Erythroblast (primary cell): Measurements from ENCODE around the gene CCDC92.

Experiments used
- DNase-seq, 2 experiments: peaks; one replicate each; lab custom pipeline; 2025; lab: John Stamatoyannopoulos, UW
- GATA1 ChIP-seq: IDR thresholded peaks from 2 replicates; pipeline ENCODE4 v1.6.1; 2011; ENCODE audit warnings: low read depth, mild to moderate bottlenecking, control low read depth, low read length, moderate library complexity
- POLR2A ChIP-seq: IDR thresholded peaks from 2 replicates; pipeline ENCODE4 v1.6.1; 2011; ENCODE audit warnings: mild to moderate bottlenecking, low read length

Gene CCDC92

DNA sequence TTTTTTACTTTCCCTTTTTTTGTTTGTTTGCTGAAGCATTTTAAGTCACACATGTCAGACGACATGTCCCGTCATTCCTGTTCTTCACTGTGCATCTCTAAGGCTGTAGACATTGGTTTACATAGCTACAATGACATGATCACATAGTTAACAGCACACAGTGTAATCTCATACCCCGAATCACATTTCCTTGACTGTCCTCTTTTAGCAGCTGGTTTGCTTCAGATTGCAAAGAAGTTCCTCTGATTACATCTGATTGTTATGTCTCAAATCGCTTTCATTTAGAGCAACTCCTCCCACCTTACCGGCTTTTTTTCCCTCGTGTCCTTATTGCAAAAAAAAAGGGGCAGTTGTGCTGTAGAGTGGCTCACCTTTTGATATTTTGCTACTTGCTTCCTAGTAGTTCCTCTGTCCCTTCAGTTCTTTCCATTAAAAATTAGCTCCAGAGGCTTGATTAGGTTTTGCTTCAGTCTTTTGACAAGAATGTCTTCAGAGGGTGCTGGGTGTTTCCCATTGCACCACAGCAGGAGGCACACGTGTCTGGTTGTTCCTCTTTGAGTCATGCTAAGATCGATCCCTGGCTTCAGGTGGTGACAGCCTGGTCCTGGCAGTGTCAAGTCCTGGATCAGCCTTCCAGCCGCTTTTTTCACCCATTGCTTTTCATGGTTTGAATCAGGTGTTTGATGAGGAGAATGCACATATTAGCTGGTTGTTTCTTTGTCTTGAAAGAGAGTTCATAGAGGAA, 35.4 kb upstream of the CCDC92 start:
- DNase-seq, result no peak
- TF ChIP-seq POLR2A, result no peak
- TF ChIP-seq GATA1, result no peak

GRCh38 chr12:124006846-124007713, 34.4 kb upstream of the CCDC92 start:
- TF ChIP-seq POLR2A (no peak), GATA1 (no peak)

DNA sequence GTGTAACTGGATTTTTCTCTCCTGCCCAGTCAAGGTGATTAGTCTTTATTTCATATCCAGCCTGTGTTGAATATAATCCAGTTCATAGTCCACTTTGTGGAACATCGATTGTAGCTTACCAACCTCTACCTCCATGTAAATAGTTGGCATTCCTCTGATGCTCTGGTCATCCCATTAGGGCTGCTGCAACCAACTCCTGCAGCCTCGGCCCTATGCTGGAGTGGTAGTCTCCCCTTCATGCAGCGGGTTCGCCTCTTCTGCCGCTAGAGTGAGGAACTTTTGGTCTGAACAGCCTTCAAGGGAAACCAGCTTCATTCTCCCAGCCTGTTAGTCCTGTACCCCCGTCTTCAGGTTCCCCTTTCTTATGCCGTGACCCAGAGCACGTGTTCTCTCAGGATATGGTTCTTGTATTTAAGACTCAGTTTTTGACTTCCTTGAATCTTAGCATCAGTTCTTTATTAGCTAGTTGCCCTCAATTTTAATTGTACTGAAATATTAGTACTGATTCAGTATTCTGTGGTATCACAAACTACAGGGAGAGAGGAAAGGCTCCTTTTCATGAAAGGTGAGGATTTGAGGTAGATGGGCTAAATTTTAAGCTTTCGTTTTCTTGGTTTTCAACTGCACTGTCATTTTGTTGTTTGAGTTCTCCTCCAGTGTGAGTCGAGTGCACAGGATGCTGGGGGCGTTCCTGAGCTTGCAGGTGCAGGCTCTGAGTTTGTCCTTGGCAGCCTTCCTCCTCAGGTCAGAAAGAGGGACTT, 33.6 kb upstream of the CCDC92 start:
- no peak for DNase-seq
- TF ChIP-seq GATA1, result no peak
- no peak for TF ChIP-seq POLR2A

More at GRCh38 chr12:124006846-124007713, 34.4 kb upstream of the CCDC92 start:
- DNase-seq, result no peak

GRCh38 chr12:124004233-124004875, 31.7 kb upstream of the CCDC92 start:
- no peak for TF ChIP-seq POLR2A
- TF ChIP-seq GATA1, result no peak
- no peak for DNase-seq

GRCh38 chr12:124002654-124003053, 30.0 kb upstream of the CCDC92 start:
- no peak for DNase-seq
- TF ChIP-seq POLR2A (no peak), GATA1 (no peak)

DNA sequence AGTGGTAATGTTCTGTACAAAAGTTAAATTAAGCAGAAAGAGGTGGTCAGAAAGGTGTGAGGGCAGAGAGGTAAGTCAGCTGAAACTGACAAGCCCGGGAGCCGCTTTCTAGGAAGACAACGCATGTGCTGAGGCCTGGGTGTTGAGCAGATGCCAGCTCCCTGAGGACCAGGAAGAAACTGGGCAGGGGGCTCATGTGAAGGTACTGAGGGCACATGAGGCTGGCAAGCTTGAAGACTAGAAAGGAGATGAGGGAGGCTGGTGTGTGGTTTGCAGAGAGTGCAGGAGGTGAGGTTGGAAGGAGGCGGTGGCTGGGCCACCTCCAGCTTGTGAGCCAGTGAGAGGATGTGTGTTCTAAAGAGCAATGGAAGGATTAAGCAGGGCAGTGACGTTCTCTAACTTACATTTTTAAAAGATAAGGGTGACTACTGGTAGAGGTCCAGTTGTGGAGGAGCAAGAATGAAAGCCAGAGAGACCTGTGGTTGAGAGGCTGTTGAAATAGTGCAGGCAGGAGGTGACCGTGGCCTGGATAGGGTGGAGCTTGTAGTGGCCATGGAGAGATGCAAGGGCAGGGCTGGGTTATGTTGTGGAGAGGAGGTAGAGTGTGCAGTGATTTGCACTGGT, 29.5 kb upstream of the CCDC92 start:
- TF ChIP-seq POLR2A (no peak), GATA1 (no peak)
- no peak for DNase-seq

DNA sequence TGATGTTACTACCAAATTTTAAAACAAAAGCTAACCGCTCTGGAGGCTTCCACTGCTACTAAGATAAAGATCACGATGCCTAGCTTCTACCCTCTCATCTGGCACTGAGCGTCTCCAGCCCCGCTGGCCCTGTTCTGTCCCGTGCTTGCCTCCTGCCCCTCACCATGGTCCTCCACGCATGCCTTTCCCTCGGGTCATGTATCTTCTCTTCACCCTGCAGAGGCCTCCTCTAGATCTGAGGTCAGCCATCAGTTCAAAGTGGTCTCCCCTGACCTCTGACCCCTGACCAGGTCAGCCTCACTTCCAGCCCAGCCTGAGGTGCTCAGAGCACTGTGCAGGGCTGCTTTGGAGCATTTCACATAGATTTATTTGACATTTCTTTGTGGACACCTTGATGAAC, 28.7 kb upstream of the CCDC92 start:
- no peak for TF ChIP-seq GATA1
- TF ChIP-seq POLR2A, result no peak
- DNase-seq, result no peak

GRCh38 chr12:124000111-124000510, 27.5 kb upstream of the CCDC92 start:
- no peak for DNase-seq
- TF ChIP-seq POLR2A (no peak), GATA1 (no peak)

GRCh38 chr12:123998991-123999359, 26.3 kb upstream of the CCDC92 start:
- DNase-seq, result peak; percentile 48 to 53
- no peak for TF ChIP-seq GATA1
- TF ChIP-seq POLR2A, result no peak

DNA sequence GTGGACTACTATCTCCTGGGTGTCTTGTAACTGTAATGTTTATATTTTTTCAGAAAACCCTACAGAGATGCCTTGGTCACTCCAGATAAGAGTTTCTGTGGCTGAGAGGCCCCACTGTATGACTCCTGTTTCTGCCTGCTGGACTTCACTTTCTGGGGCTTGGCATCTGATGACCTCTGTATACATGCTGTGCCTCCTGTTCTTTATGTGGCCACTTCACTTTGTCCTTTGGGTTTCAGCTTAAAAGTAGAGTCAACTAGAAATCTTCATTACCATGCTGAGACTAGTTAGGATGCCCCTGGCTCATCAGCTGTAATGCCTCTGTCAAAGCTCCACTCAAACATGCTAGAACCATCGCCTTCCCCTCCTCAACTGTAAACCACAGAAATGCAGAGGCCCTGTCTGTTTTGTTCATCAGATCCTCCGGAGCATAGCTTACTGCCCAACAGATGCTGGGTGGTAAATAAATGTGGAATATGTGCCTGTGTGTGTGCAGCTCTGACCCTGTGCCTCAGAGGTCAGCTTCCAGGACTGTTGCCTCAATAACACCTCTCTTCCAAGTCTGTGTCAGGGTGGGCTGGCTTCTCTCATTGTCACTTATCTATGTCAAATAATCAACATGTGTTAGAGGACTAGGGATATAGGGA, 25.8 kb upstream of the CCDC92 start:
- TF ChIP-seq POLR2A (no peak), GATA1 (no peak)
- peak; percentile 51 to 71 for DNase-seq

GRCh38 chr12:123997908-123998307, 25.3 kb upstream of the CCDC92 start:
- DNase-seq, result no peak
- TF ChIP-seq POLR2A, result no peak
- TF ChIP-seq GATA1, result no peak
